Testis (tissue), 2 donors: ENCODE measurements around the gene SYCP2.

ENCODE experiments used
- CTCF ChIP-seq, 3 experiments: fragments of 450-650 bp in 2 of 3; fragments of 200-600 bp in 1 of 3; sonication (generic) in 1 of 3; IDR thresholded peaks; one replicate each; pipeline ENCODE4 v1.5.1; 2016 to 2019; ENCODE audit warnings: antibody characterized with exemption in 3 of 3, mild to moderate bottlenecking in 2 of 3, moderate library complexity in 1 of 3
- POLR2A ChIP-seq: fragments of 450-650 bp; IDR thresholded peaks from one replicate; pipeline ENCODE4 v1.6.1; 2017; ENCODE audit warnings: antibody characterized with exemption, mild to moderate bottlenecking, moderate library complexity

- TF ChIP-seq CTCF (IDR thresholded peaks at IDR 0.05), result no peak
- no peak for TF ChIP-seq POLR2A
These were observed 101.5 kb downstream of the SYCP2 start for GRCh38 chr20:59831916-59832270.
